Dendritic cell treated with granulocyte-macrophage colony-stimulating factor and Interleukin-4, amounts not matched to agents 40 ng/mL and 50 ng/mL, for 4 days (primary cell): ENCODE data around the gene FAM107B.
"Not testable (repeated sequence)": the region's sequence is repeated elsewhere in the genome, so short reads cannot be mapped to it uniquely, and the experiment has no call there.

ENCODE experiments used
- H3K27ac Mint-ChIP-seq: one replicate; pipeline ENCODE4 v1.8.0; 2022; ENCODE audit warnings: mild to moderate bottlenecking, mixed read lengths
- H3K27me3 Mint-ChIP-seq: one replicate; pipeline ENCODE4 v1.8.0; 2022; ENCODE audit warnings: mild to moderate bottlenecking, mixed read lengths
- H3K36me3 Mint-ChIP-seq: one replicate; pipeline ENCODE4 v1.8.0; 2022; ENCODE audit warnings: low read depth, mixed read lengths
- H3K4me1 Mint-ChIP-seq: one replicate; pipeline ENCODE4 v1.8.0; 2022; ENCODE audit warnings: low read depth, mixed read lengths
- H3K4me3 Mint-ChIP-seq: one replicate; pipeline ENCODE4 v1.8.0; 2022; ENCODE audit warnings: mild to moderate bottlenecking, moderate library complexity, mixed read lengths
- H3K9me3 Mint-ChIP-seq: one replicate; pipeline ENCODE4 v1.8.0; 2022; ENCODE audit warnings: mixed read lengths
- intact Hi-C: fragments of 100-400 bp; cut with micrococcal nuclease; formaldehyde crosslinking; loops from one replicate; pipeline ENCODE4 v1.15.0; 2022

FAM107B gene

GRCh38 chr10:14774797-14775196, at the start of gene FAM107B:
Gene FAM107B, minus strand, starts transcription at chr10:14774897. Its CDS starts 234 bp downstream, at chr10:14774663.
- intact Hi-C loops = no loop called here
- Mint-ChIP-seq H3K4me3 (no peak within 1 kb of the TSS), H3K27me3 (peaks cover 3% of the 10 kb centered on the region), H3K4me1 (no peaks in the 10 kb centered on the region), H3K36me3 (no peaks in the 10 kb centered on the region), H3K9me3 (peaks cover 7% of the 10 kb centered on the region), H3K27ac (no peak within 1 kb of the TSS)

- intact Hi-C loops = loop anchor here (1.0 kb wide), 2 partner anchors 287 to 325 kb away; no protein-coding TSS in a partner anchor
- no peak overlapping the region for H3K4me3 Mint-ChIP-seq
- no peaks in the 10 kb centered on the region for H3K27me3 Mint-ChIP-seq
- H3K4me1 Mint-ChIP-seq = peaks cover 20% of the 10 kb centered on the region
- H3K9me3 Mint-ChIP-seq = peaks cover 23% of the 10 kb centered on the region
- no peaks in the 10 kb centered on the region for H3K36me3 Mint-ChIP-seq
- H3K27ac Mint-ChIP-seq = no peak overlapping the region
Measured at GRCh38 chr10:14823966-14824365, 49.3 kb upstream of the FAM107B start.

GRCh38 chr10:14822879-14823755, 48.4 kb upstream of the FAM107B start:
- Mint-ChIP-seq H3K27me3 (no peaks in the 10 kb centered on the region), H3K4me3 (no peak overlapping the region), H3K27ac (no peak overlapping the region), H3K9me3 (peaks cover 23% of the 10 kb centered on the region), H3K36me3 (no peaks in the 10 kb centered on the region), H3K4me1 (peaks cover 20% of the 10 kb centered on the region)
- intact Hi-C loops = loop anchor here (1.0 kb wide), 2 partner anchors 286 to 324 kb away; no protein-coding TSS in a partner anchor

- Mint-ChIP-seq H3K36me3 (no peaks in the 10 kb centered on the region), H3K27ac (no peak overlapping the region), H3K9me3 (peaks cover 23% of the 10 kb centered on the region), H3K4me1 (peaks cover 15% of the 10 kb centered on the region), H3K27me3 (no peaks in the 10 kb centered on the region), H3K4me3 (no peak overlapping the region)
- intact Hi-C loops = no loop called here
Measured at GRCh38 chr10:14821635-14822375, 47.1 kb upstream of the FAM107B start.

- intact Hi-C loops = no loop called here
- Mint-ChIP-seq H3K36me3 (no peaks in the 10 kb centered on the region), H3K4me3 (no peak overlapping the region), H3K27me3 (no peaks in the 10 kb centered on the region), H3K27ac (no peak overlapping the region), H3K4me1 (peaks cover 7% of the 10 kb centered on the region), H3K9me3 (peaks cover 13% of the 10 kb centered on the region)
Measured at GRCh38 chr10:14820775-14821154, 46.1 kb upstream of the FAM107B start.

- Mint-ChIP-seq H3K4me1 (peaks cover 5% of the 10 kb centered on the region), H3K27me3 (no peaks in the 10 kb centered on the region), H3K27ac (no peak overlapping the region), H3K36me3 (no peaks in the 10 kb centered on the region), H3K9me3 (peaks cover 9% of the 10 kb centered on the region), H3K4me3 (no peak overlapping the region)
- intact Hi-C loops = no loop called here
Measured at GRCh38 chr10:14820010-14820774, 45.5 kb upstream of the FAM107B start.

GRCh38 chr10:14816717-14817116, 42.0 kb upstream of the FAM107B start:
- H3K36me3 Mint-ChIP-seq, H3K9me3 Mint-ChIP-seq, intact Hi-C loops, H3K27ac Mint-ChIP-seq, H3K4me1 Mint-ChIP-seq, H3K4me3 Mint-ChIP-seq, H3K27me3 Mint-ChIP-seq: not testable (repeated sequence)

- H3K27me3 Mint-ChIP-seq = no peaks in the 10 kb centered on the region
- H3K36me3 Mint-ChIP-seq = no peaks in the 10 kb centered on the region
- intact Hi-C loops = no loop called here
- H3K9me3 Mint-ChIP-seq = peaks cover 3% of the 10 kb centered on the region
- H3K4me3 Mint-ChIP-seq = no peak overlapping the region
- H3K27ac Mint-ChIP-seq = no peak overlapping the region
- H3K4me1 Mint-ChIP-seq = peaks cover 1% of the 10 kb centered on the region
Measured at GRCh38 chr10:14815681-14816080, 41.0 kb upstream of the FAM107B start.

GRCh38 chr10:14812271-14812670, 37.6 kb upstream of the FAM107B start:
- Mint-ChIP-seq H3K27me3 (no peaks in the 10 kb centered on the region), H3K4me1 (no peaks in the 10 kb centered on the region), H3K36me3 (no peaks in the 10 kb centered on the region), H3K9me3 (no peaks in the 10 kb centered on the region), H3K27ac (no peak overlapping the region), H3K4me3 (no peak overlapping the region)
- intact Hi-C loops = no loop called here

GRCh38 chr10:14810969-14811953, 36.6 kb upstream of the FAM107B start:
- Mint-ChIP-seq H3K36me3 (no peaks in the 10 kb centered on the region), H3K9me3 (no peaks in the 10 kb centered on the region), H3K4me3 (no peak overlapping the region), H3K27me3 (no peaks in the 10 kb centered on the region), H3K4me1 (no peaks in the 10 kb centered on the region), H3K27ac (no peak overlapping the region)
- intact Hi-C loops = no loop called here

- H3K27ac Mint-ChIP-seq = no peak overlapping the region
- intact Hi-C loops = no loop called here
- H3K36me3 Mint-ChIP-seq = no peaks in the 10 kb centered on the region
- no peaks in the 10 kb centered on the region for H3K27me3 Mint-ChIP-seq
- no peaks in the 10 kb centered on the region for H3K4me1 Mint-ChIP-seq
- no peaks in the 10 kb centered on the region for H3K9me3 Mint-ChIP-seq
- no peak overlapping the region for H3K4me3 Mint-ChIP-seq
Measured at GRCh38 chr10:14806318-14806717, 31.6 kb upstream of the FAM107B start.

- H3K27ac Mint-ChIP-seq = no peak overlapping the region
- no peak overlapping the region for H3K4me3 Mint-ChIP-seq
- no peaks in the 10 kb centered on the region for H3K36me3 Mint-ChIP-seq
- intact Hi-C loops = no loop called here
- H3K9me3 Mint-ChIP-seq = no peaks in the 10 kb centered on the region
- peaks cover 6% of the 10 kb centered on the region for H3K27me3 Mint-ChIP-seq
- H3K4me1 Mint-ChIP-seq = peaks cover 10% of the 10 kb centered on the region
Measured at GRCh38 chr10:14803827-14804226, 29.1 kb upstream of the FAM107B start.

- no peaks in the 10 kb centered on the region for H3K36me3 Mint-ChIP-seq
- peaks cover 19% of the 10 kb centered on the region for H3K4me1 Mint-ChIP-seq
- no peak overlapping the region for H3K4me3 Mint-ChIP-seq
- no peaks in the 10 kb centered on the region for H3K9me3 Mint-ChIP-seq
- H3K27me3 Mint-ChIP-seq = peaks cover 6% of the 10 kb centered on the region
- intact Hi-C loops = no loop called here
- no peak overlapping the region for H3K27ac Mint-ChIP-seq
Measured at GRCh38 chr10:14801723-14802122, 27.0 kb upstream of the FAM107B start.
